Right atrium auricular region (tissue), 2 donors: ENCODE data around the gene FGD5. TPM values are rescaled to one million over a fixed set of nuclear protein-coding genes. Genes with fewer than 3 reads are reported as not detected.

Experiments
- DNase-seq: peaks from one replicate; pipeline ENCODE4 v3.0.0-alpha.2; 2019; ENCODE audit warnings: low spot score
- H3K27ac ChIP-seq, 2 donors: fragments of 200-600 bp; sonication (generic); 1 replicate in 1 of 2; 2 replicates in 1 of 2; pipeline ENCODE4 v1.5.1; 2016 to 2019
- H3K27me3 ChIP-seq, 2 donors: fragments of 200-600 bp; sonication (generic); one replicate each; pipeline versions ENCODE4 v1.5.1 to v1.6.0; 2017 to 2019
- H3K36me3 ChIP-seq: fragments of 200-600 bp; sonication (generic); one replicate; pipeline ENCODE4 v1.5.1; 2016
- H3K4me1 ChIP-seq, 2 donors: fragments of 200-600 bp; sonication (generic); one replicate each; pipeline versions ENCODE4 v1.5.1 to v1.6.0; 2017 to 2019
- H3K4me3 ChIP-seq, 2 donors: fragments of 200-600 bp; sonication (generic); 1 replicate in 1 of 2; 2 replicates in 1 of 2; pipeline ENCODE4 v1.5.1; 2017 to 2019; ENCODE audit warnings: mild to moderate bottlenecking in 1 of 2, moderate library complexity in 1 of 2
- H3K9me3 ChIP-seq, 2 donors: fragments of 200-600 bp; sonication (generic); one replicate each; pipeline ENCODE4 v1.5.1; 2019
- CTCF ChIP-seq, 2 donors: fragments of 200-600 bp; sonication (generic); IDR thresholded peaks; one replicate each; pipeline ENCODE4 v1.5.1; 2019; ENCODE audit warnings: antibody characterized with exemption in 2 of 2
- total RNA-seq, 2 donors: library from RNA; depleted of rRNA; stranded (reverse); fragments of >200 nt; gene quantifications; one replicate each; pipeline ENCODE4 v1.1.0, GENCODE V29; 2016

The FGD5 gene
- total RNA-seq, 2 donors from 2014 or later = 9.6 to 18.8 TPM

- peaks cover 0 to 5% of the 10 kb centered on the region in 2 donors for H3K4me1 ChIP-seq
- no peak overlapping the region for H3K27ac ChIP-seq
- no peak for DNase-seq
- H3K4me3 ChIP-seq = no peak overlapping the region
- no peaks in the 10 kb centered on the region for H3K36me3 ChIP-seq
- no peaks in the 10 kb centered on the region for H3K27me3 ChIP-seq
- no peak for TF ChIP-seq CTCF (IDR thresholded peaks at IDR 0.05)
- H3K9me3 ChIP-seq = no peaks in the 10 kb centered on the region
These were observed 139.2 kb downstream of the FGD5 start for GRCh38 chr3:14957925-14958324.

- DNase-seq = no peak
- H3K9me3 ChIP-seq = no peaks in the 10 kb centered on the region
- TF ChIP-seq CTCF (IDR thresholded peaks at IDR 0.05) = no peak
- H3K4me3 ChIP-seq = no peak overlapping the region
- H3K4me1 ChIP-seq = peaks cover 0 to 5% of the 10 kb centered on the region in 2 donors
- no peaks in the 10 kb centered on the region for H3K27me3 ChIP-seq
- no peaks in the 10 kb centered on the region for H3K36me3 ChIP-seq
- H3K27ac ChIP-seq = no peak overlapping the region
These were observed 140.7 kb downstream of the FGD5 start for GRCh38 chr3:14959359-14959943.

GRCh38 chr3:14962762-14963161 is 144.0 kb downstream of the FGD5 start:
- Histone ChIP-seq H3K9me3 (no peaks in the 10 kb centered on the region), H3K4me3 (no peak overlapping the region), H3K4me1 (peaks cover 0 to 5% of the 10 kb centered on the region in 2 donors), H3K27me3 (no peaks in the 10 kb centered on the region), H3K36me3 (peaks cover 9% of the 10 kb centered on the region), H3K27ac (no peak overlapping the region)
- TF ChIP-seq CTCF (IDR thresholded peaks at IDR 0.05) = no peak
- no peak for DNase-seq

GRCh38 chr3:14967285-14967684 is 148.5 kb downstream of the FGD5 start:
- Histone ChIP-seq H3K4me3 (no peak overlapping the region), H3K27ac (no peak overlapping the region), H3K4me1 (no peaks in the 10 kb centered on the region), H3K9me3 (no peaks in the 10 kb centered on the region), H3K27me3 (no peaks in the 10 kb centered on the region), H3K36me3 (peaks cover 11% of the 10 kb centered on the region)
- DNase-seq = no peak
- TF ChIP-seq CTCF (IDR thresholded peaks at IDR 0.05) = no peak

- H3K4me3 ChIP-seq = no peak overlapping the region
- no peak for TF ChIP-seq CTCF (IDR thresholded peaks at IDR 0.05)
- peaks cover 14% of the 10 kb centered on the region for H3K36me3 ChIP-seq
- DNase-seq = no peak
- no peaks in the 10 kb centered on the region for H3K4me1 ChIP-seq
- H3K27ac ChIP-seq = no peak overlapping the region
- no peaks in the 10 kb centered on the region for H3K9me3 ChIP-seq
- H3K27me3 ChIP-seq = no peaks in the 10 kb centered on the region
These were observed 150.9 kb downstream of the FGD5 start for GRCh38 chr3:14969671-14970070.

- Histone ChIP-seq H3K27ac (no peak overlapping the region), H3K4me1 (no peaks in the 10 kb centered on the region), H3K36me3 (peaks cover 6% of the 10 kb centered on the region), H3K27me3 (no peaks in the 10 kb centered on the region), H3K4me3 (no peak overlapping the region), H3K9me3 (no peaks in the 10 kb centered on the region)
- DNase-seq = no peak
- TF ChIP-seq CTCF (IDR thresholded peaks at IDR 0.05) = no peak
These were observed 157.6 kb downstream of the FGD5 start for GRCh38 chr3:14976317-14976716.
